C4-2B (cell line): ENCODE results near the gene VOPP1.

Source experiments
- H3K27ac ChIP-seq: fragments of 450-650 bp; 2 replicates; pipeline ENCODE4 v1.5.1; 2017
- CTCF ChIP-seq: fragments of 450-650 bp; conservative IDR thresholded peaks from 2 replicates; pipeline ENCODE4 v1.5.1; 2017; ENCODE audit warnings: mild to moderate bottlenecking
- ZFX ChIP-seq: fragments of 450-650 bp; IDR thresholded peaks from 2 replicates; pipeline ENCODE4 v1.6.1; 2017

Gene VOPP1

DNA sequence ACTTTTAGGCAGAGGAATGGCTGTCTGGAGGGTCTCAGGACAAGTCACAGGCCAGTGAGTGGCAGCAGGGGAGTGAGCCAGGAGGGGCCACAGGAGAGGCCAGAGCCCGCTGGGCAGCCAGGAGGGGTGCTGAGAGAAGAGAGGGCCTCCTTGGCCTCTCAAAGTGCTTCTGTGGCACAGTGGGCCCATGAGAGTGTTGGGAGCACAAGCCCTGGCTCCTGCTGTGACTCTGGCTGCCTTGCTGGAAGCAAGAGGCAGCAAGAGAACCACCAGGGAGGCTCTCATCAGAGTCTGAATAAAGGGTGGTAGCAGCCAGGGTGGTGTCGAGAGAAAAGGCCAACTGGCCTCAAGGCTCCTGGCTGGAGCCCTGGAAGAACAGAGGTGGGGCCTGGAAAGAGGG lies 91.1 kb downstream of the VOPP1 start:
- H3K27ac ChIP-seq = no peak overlapping the region
- TF ChIP-seq ZFX (no peak), CTCF (no peak)

GRCh38 chr7:55478700-55479099 lies 93.6 kb downstream of the VOPP1 start:
- no peak overlapping the region for H3K27ac ChIP-seq
- TF ChIP-seq CTCF = no peak
- no peak for TF ChIP-seq ZFX

DNA sequence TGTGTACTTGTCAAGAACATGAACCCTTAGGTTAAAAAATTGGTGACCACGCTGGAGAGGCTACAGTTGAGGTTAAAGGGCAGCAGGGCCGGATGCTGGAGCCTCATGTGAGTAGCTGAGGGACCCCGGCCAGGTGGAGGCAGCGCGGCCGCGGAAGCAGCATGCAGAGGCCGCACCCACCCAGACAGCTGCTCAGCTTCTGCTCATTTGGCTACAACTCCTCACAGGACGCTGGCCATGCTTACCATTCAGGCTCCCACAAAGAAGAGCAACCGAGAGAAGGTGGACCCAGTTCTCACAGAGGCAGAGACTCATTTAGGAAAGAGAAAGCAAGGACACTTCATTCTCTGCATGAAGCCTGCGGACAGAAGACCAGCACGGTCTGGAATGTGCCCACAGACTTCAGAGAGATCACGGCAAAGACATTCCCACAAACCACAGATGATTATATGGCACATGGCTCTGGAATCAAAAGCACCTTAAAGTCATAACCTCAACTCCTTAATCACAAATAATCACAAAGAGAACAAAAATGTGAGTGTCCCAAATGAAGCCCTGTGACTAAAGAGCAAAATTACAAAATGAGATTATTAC lies 94.4 kb downstream of the VOPP1 start:
- TF ChIP-seq CTCF (no peak), ZFX (no peak)
- no peak overlapping the region for H3K27ac ChIP-seq

GRCh38 chr7:55476852-55477780 lies 95.2 kb downstream of the VOPP1 start:
- no peak overlapping the region for H3K27ac ChIP-seq
- no peak for TF ChIP-seq ZFX
- no peak for TF ChIP-seq CTCF

DNA sequence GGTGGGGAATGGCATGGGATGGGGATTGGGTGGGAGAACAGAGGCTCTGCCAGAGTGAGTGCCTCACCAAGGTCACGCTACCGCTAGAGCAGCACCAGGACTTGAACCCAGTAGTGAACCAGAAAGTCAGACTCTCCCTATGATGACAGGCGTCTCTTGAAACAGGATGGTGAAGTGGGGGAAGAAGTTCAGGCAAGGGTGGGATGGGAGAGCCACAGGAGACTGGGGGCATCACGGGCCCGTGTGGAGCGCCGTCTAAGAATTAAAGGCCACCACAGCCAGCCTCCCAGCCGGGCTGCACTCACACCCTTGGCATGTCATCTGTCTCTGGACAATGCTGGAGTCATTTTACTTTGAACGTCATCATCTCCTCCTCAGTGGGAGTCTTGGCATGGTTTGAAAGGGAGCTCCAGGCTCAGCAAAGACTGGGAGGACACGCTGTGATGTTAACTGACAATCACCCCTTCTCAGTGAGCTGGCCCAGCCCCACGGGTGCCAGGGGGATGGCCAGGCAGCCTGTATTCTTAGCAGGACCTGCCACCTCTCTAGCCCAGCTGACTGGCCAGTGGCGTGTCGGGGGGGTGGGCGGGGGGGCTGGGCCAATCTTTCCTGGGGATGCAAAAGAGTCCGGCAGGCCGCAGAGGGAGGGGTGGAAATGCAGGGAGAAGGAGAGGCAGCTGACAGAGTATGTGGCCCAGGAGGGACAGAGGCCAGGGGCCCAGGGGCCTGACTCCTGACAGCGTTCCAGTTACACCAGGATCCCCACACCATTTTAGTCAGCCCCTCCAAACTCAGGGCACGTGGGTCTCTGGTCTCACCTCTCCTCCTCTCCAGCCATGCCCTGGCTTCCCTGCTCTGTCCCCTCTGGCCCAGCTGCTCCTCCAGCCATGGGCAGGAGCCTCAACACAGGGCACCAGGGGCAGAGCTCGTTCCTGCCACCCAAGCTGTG lies 96.2 kb downstream of the VOPP1 start:
- TF ChIP-seq ZFX (no peak), CTCF (no peak)
- H3K27ac ChIP-seq = no peak overlapping the region

- H3K27ac ChIP-seq = no peak overlapping the region
- TF ChIP-seq ZFX = no peak
- no peak for TF ChIP-seq CTCF
Measured at GRCh38 chr7:55474944-55475854, 97.1 kb downstream of the VOPP1 start.
